GM23248 (cell line): Measurements from ENCODE around the gene RASL12. TPM values are rescaled to one million over a fixed set of nuclear protein-coding genes. Genes with fewer than 3 reads are reported as not detected.

Source experiments
- DNase-seq: peaks from one replicate; pipeline ENCODE4 v3.0.0-alpha.2; 2015
- H2AFZ ChIP-seq: fragments of 200-600 bp; sonication (generic); 2 replicates; pipeline ENCODE4 v1.6.1; 2016; ENCODE audit warnings: antibody characterized with exemption
- H3F3A ChIP-seq: fragments of 200-600 bp; sonication (generic); 2 replicates; pipeline ENCODE4 v1.6.1; 2016; ENCODE audit warnings: mild to moderate bottlenecking, antibody characterized with exemption, mixed run types; ENCODE audit not compliant: insufficient read depth
- H3K27ac ChIP-seq: fragments of 200-600 bp; sonication (generic); 2 replicates; pipeline ENCODE4 v1.5.1; 2016; ENCODE audit warnings: mild to moderate bottlenecking
- H3K27me3 ChIP-seq: fragments of 200-600 bp; sonication (generic); replicated peaks from 2 replicates; pipeline ENCODE4 v1.6.1; 2016; ENCODE audit warnings: mild to moderate bottlenecking; ENCODE audit not compliant: insufficient read depth
- H3K36me3 ChIP-seq: fragments of 200-600 bp; sonication (generic); 2 replicates; pipeline ENCODE4 v1.6.1; 2016; ENCODE audit warnings: low read depth, mild to moderate bottlenecking
- H3K4me1 ChIP-seq: fragments of 200-600 bp; sonication (generic); 2 replicates; pipeline ENCODE4 v1.6.1; 2016; ENCODE audit warnings: mild to moderate bottlenecking; ENCODE audit not compliant: insufficient read depth
- H3K4me2 ChIP-seq: fragments of 200-600 bp; sonication (generic); one replicate; pipeline ENCODE4 v1.6.1; 2016; ENCODE audit warnings: mild to moderate bottlenecking; ENCODE audit not compliant: unreplicated experiment
- H3K4me3 ChIP-seq: fragments of 200-600 bp; sonication (generic); 2 replicates; pipeline ENCODE4 v1.5.1; 2016; ENCODE audit warnings: mild to moderate bottlenecking
- H3K79me2 ChIP-seq: fragments of 200-600 bp; sonication (generic); 2 replicates; pipeline ENCODE4 v1.6.1; 2016; ENCODE audit warnings: mild to moderate bottlenecking; ENCODE audit not compliant: insufficient read depth
- H3K9ac ChIP-seq: fragments of 200-600 bp; sonication (generic); 2 replicates; pipeline ENCODE4 v1.6.1; 2016; ENCODE audit warnings: mild to moderate bottlenecking
- H3K9me2 ChIP-seq: fragments of 200-600 bp; sonication (generic); 2 replicates; pipeline ENCODE4 v1.6.1; 2016; ENCODE audit warnings: mixed run types, mild to moderate bottlenecking, moderate library complexity; ENCODE audit not compliant: insufficient read depth
- H3K9me3 ChIP-seq: fragments of 200-600 bp; sonication (generic); one replicate; pipeline ENCODE4 v1.6.1; 2017; ENCODE audit warnings: low read depth
- H4K20me1 ChIP-seq: fragments of 200-600 bp; sonication (generic); 2 replicates; pipeline ENCODE4 v1.6.0; 2016; ENCODE audit not compliant: insufficient read depth
- EZH2 ChIP-seq: fragments of 200-600 bp; sonication (generic); IDR thresholded peaks from 2 replicates; pipeline ENCODE4 v1.6.1; 2018; ENCODE audit warnings: antibody characterized with exemption, mild to moderate bottlenecking; ENCODE audit not compliant: insufficient read depth, poor library complexity, severe bottlenecking
- EZH2phosphoT487 ChIP-seq: fragments of 200-600 bp; sonication (generic); IDR thresholded peaks from 2 replicates; pipeline ENCODE4 v1.6.1; 2018; ENCODE audit warnings: antibody characterized with exemption, moderate library complexity, mild to moderate bottlenecking, low read depth; ENCODE audit not compliant: insufficient read depth
- WGBS, 2 experiments: methylation state at CpG; one replicate each; pipeline ENCODE4 v1.1.6; 2015 to 2017; ENCODE audit warnings: low lambda C conversion rate in 2 of 2, low coverage in 1 of 2; ENCODE audit errors: missing lambda C conversion rate in 2 of 2; 5-methylcytosine and 5-hydroxymethylcytosine counted together
- in situ Hi-C: fragments of 300-500 bp; cut with MboI; formaldehyde crosslinking; loops from 2 replicates; pipeline ENCODE4 v1.15.0; 2020
- polyA plus RNA-seq: library from polyadenylated mRNA; unstranded; fragments of >200 nt; fragmentation: Nextera tagmentation; extraction: Ambion mirVana; gene quantifications from 2 replicates; pipeline ENCODE4 v1.2.1, GENCODE V29; 2016
- total RNA-seq: library from RNA; depleted of rRNA; stranded (reverse); fragments of >200 nt; shearing (Covaris generic); gene quantifications from 2 replicates; pipeline ENCODE4 v1.2.3, GENCODE V29; 2014

RASL12 gene
- total and polyA plus RNA-seq, 2 experiments from 2014 or later: not detected

GRCh38 chr15:65106011-65106590, 38.3 kb upstream of the RASL12 start:
- TF ChIP-seq EZH2 (no peak), EZH2phosphoT487 (no peak)
- in situ Hi-C loops: no loop called here
- Histone ChIP-seq H3K9ac (no peak overlapping the region), H3K4me1 (no peaks in the 10 kb centered on the region), H3K27ac (no peak overlapping the region), H3K4me2 (no peak overlapping the region), H4K20me1 (no peaks in the 10 kb centered on the region), H3K9me3 (no peaks in the 10 kb centered on the region), H3K27me3 (no peaks in the 10 kb centered on the region), H3F3A (peaks cover 3% of the 10 kb centered on the region; the same call in 1 of the 2 replicates), H3K4me3 (no peak overlapping the region), H3K36me3 (peaks cover 7% of the 10 kb centered on the region; the same call in 1 of the 2 replicates), H3K9me2 (no peaks in the 10 kb centered on the region), H3K79me2 (no peaks in the 10 kb centered on the region), H2AFZ (no peak overlapping the region)
- 80% methylated on average over 6 of the region's 6 CpGs for WGBS, 2 experiments
- DNase-seq: no peak

GRCh38 chr15:65105038-65105437, 37.2 kb upstream of the RASL12 start:
- no peak for TF ChIP-seq EZH2
- TF ChIP-seq EZH2phosphoT487: no peak
- H2AFZ ChIP-seq: no peak overlapping the region
- WGBS, 2 experiments: 90 to 92% methylated on average over 5 of the region's 5 CpGs
- in situ Hi-C loops: no loop called here
- no peaks in the 10 kb centered on the region for H4K20me1 ChIP-seq
- no peaks in the 10 kb centered on the region for H3K4me1 ChIP-seq
- H3K36me3 ChIP-seq: peaks cover 7% of the 10 kb centered on the region; the same call in 1 of the 2 replicates
- peaks cover 3% of the 10 kb centered on the region; the same call in 1 of the 2 replicates for H3F3A ChIP-seq
- no peaks in the 10 kb centered on the region for H3K79me2 ChIP-seq
- no peaks in the 10 kb centered on the region for H3K9me3 ChIP-seq
- H3K27me3 ChIP-seq: no peaks in the 10 kb centered on the region
- H3K27ac ChIP-seq: no peak overlapping the region
- DNase-seq: no peak
- no peak overlapping the region for H3K4me2 ChIP-seq
- H3K4me3 ChIP-seq: no peak overlapping the region
- no peaks in the 10 kb centered on the region for H3K9me2 ChIP-seq
- H3K9ac ChIP-seq: no peak overlapping the region

GRCh38 chr15:65102912-65103311, 35.1 kb upstream of the RASL12 start:
- no peaks in the 10 kb centered on the region for H3K27me3 ChIP-seq
- WGBS, 2 experiments: 93 to 97% methylated on average over 3 of the region's 3 CpGs
- H3K9ac ChIP-seq: no peak overlapping the region
- H3K4me2 ChIP-seq: no peak overlapping the region
- H3K4me1 ChIP-seq: no peaks in the 10 kb centered on the region
- no peak overlapping the region for H3K27ac ChIP-seq
- peaks cover 16% of the 10 kb centered on the region; the same call in 1 of the 2 replicates for H3K36me3 ChIP-seq
- no peak for DNase-seq
- H3K79me2 ChIP-seq: no peaks in the 10 kb centered on the region
- TF ChIP-seq EZH2 (no peak), EZH2phosphoT487 (no peak)
- no peaks in the 10 kb centered on the region for H3K9me2 ChIP-seq
- no peaks in the 10 kb centered on the region for H4K20me1 ChIP-seq
- H3K4me3 ChIP-seq: no peak overlapping the region
- in situ Hi-C loops: no loop called here
- no peaks in the 10 kb centered on the region for H3K9me3 ChIP-seq
- no peak overlapping the region for H2AFZ ChIP-seq
- H3F3A ChIP-seq: no peaks in the 10 kb centered on the region

DNA sequence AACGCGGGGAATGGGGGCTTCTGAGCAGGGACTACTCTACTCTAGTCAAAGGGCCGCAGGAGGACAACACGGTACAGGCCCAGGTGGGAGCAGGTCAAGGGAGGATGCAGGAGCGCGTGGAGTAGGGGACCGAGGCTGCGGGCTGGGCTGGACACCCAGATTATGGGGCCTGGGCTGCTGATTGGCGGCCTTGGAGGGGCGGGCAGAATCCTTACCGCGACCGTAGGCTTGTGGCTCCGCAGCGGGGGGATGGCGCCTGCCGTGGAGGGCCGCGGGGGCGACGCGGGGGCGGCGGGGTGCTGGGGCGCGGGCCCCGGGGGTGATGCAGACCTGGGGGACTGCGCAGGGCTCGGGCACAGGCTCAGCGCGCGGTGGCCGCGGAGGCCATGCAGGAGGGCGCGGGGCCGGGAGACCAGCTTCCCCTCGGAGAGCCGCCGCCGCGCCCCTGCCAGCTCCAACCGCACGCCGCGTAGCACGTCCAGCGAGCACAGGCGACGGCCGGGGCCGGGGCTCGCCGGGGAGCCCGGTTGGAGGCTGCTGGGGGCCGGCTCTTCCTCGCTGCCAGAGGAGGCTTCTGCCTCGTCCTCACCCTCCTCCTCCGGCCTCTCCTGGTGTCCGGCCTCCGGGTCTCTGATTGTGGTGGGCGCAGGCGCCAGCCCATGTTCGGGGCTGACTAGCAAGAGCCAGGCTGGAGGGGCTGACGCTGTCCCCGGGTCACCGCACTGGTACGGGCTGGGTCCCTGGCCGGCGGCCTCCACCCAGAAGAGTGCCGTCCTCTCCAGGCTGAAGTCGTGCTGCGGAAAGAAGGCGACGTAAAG, 34.3 kb upstream of the RASL12 start:
- Histone ChIP-seq H3K79me2 (no peaks in the 10 kb centered on the region), H3F3A (no peaks in the 10 kb centered on the region), H3K27me3 (no peaks in the 10 kb centered on the region), H3K9me3 (no peaks in the 10 kb centered on the region), H3K36me3 (peaks cover 13% of the 10 kb centered on the region; the same call in 1 of the 2 replicates), H3K4me2 (no peak overlapping the region), H4K20me1 (no peaks in the 10 kb centered on the region), H3K27ac (no peak overlapping the region), H2AFZ (no peak overlapping the region), H3K4me1 (no peaks in the 10 kb centered on the region), H3K9ac (no peak overlapping the region), H3K4me3 (no peak overlapping the region), H3K9me2 (no peaks in the 10 kb centered on the region)
- in situ Hi-C loops: no loop called here
- TF ChIP-seq EZH2: no peak
- TF ChIP-seq EZH2phosphoT487: no peak
- DNase-seq: no peak
- WGBS, 2 experiments: 81% methylated on average over 27 to 62 of the region's 75 CpGs
